Measurements from ENCODE around the gene ZNF726.

DNA sequence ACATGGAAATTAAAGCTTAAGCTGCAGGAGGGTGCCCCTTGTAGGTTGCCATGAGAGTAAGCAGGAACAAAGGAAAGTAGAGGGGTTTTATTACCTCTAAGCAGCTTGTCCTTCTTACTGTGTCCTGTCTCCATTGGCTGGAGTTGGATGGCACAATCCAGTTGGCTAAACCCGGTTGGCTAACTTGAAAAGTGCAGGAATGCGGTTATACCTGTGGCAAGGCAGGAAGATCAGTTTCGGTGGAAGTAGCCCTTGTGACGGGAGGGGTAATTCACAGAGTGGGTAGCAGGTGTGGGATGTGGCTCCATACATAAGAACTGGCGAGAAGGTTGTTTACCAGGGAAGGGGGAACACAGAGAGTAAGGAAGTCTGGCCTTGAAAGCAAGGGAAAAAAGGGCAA, 3.2 kb downstream of the ZNF726 start:
- no peak for TF ChIP-seq EP300 (IDR thresholded peaks at IDR 0.05)
- no peak for TF ChIP-seq POLR2A (IDR thresholded peaks at IDR 0.05)
- TF ChIP-seq, protein P1, sequence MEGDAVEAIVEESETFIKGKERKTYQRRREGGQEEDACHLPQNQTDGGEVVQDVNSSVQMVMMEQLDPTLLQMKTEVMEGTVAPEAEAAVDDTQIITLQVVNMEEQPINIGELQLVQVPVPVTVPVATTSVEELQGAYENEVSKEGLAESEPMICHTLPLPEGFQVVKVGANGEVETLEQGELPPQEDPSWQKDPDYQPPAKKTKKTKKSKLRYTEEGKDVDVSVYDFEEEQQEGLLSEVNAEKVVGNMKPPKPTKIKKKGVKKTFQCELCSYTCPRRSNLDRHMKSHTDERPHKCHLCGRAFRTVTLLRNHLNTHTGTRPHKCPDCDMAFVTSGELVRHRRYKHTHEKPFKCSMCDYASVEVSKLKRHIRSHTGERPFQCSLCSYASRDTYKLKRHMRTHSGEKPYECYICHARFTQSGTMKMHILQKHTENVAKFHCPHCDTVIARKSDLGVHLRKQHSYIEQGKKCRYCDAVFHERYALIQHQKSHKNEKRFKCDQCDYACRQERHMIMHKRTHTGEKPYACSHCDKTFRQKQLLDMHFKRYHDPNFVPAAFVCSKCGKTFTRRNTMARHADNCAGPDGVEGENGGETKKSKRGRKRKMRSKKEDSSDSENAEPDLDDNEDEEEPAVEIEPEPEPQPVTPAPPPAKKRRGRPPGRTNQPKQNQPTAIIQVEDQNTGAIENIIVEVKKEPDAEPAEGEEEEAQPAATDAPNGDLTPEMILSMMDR (IDR thresholded peaks at IDR 0.05) = no peak

All from stomach (tissue), 4 donors.